Loucy (cell line): ENCODE measurements around the gene VSIG10.

Experiments
- EZH2phosphoT487 ChIP-seq: fragments of 200-600 bp; IDR thresholded peaks from 2 replicates; pipeline ENCODE4 v1.6.1; 2018; ENCODE audit warnings: antibody characterized with exemption, mild to moderate bottlenecking, moderate library complexity, borderline replicate concordance
- TF ChIP-seq, protein P1 (sequence below): fragments of 200-600 bp; sonication (generic); conservative IDR thresholded peaks from 2 replicates; pipeline ENCODE4 v1.5.1; 2014; ENCODE audit warnings: mild to moderate bottlenecking, antibody characterized with exemption, low read length

DNA sequence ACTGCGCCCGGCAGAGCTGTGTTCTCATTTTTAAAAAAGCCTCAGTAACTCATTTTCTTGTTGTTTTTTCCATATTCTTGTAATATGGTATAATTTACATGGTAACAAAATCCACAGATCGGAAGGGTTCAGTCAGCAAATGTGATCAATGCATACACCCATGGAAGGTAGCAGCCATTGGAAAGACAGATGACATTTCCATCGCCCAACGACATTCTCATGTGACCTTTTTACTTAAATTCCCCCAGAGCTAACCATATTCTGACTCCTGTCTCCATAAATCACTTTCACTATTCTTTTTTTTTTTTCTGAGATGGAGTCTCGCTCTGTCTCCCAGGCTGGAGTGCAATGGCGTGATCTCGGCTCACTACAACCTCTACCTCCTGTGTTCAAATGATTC lies 37.0 kb upstream of the VSIG10 start:
- TF ChIP-seq, protein P1, sequence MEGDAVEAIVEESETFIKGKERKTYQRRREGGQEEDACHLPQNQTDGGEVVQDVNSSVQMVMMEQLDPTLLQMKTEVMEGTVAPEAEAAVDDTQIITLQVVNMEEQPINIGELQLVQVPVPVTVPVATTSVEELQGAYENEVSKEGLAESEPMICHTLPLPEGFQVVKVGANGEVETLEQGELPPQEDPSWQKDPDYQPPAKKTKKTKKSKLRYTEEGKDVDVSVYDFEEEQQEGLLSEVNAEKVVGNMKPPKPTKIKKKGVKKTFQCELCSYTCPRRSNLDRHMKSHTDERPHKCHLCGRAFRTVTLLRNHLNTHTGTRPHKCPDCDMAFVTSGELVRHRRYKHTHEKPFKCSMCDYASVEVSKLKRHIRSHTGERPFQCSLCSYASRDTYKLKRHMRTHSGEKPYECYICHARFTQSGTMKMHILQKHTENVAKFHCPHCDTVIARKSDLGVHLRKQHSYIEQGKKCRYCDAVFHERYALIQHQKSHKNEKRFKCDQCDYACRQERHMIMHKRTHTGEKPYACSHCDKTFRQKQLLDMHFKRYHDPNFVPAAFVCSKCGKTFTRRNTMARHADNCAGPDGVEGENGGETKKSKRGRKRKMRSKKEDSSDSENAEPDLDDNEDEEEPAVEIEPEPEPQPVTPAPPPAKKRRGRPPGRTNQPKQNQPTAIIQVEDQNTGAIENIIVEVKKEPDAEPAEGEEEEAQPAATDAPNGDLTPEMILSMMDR: no peak
- no peak for TF ChIP-seq EZH2phosphoT487
